K562 (cell line): Measurements from ENCODE around the gene POLR2H. TPM values are rescaled to one million over a fixed set of nuclear protein-coding genes. Genes with fewer than 3 reads are reported as not detected.
A peak's percentile ranks its signal among the peaks of the same experiment; 100 is the strongest.

ENCODE experiments used
- ATAC-seq: fragments of 200-7000 bp; cut with Tn5 transposase; 3 replicates; pipeline ENCODE4 v1.9.1; 2020; ENCODE audit warnings: moderate library complexity
- BruUV-seq: library from RNA; stranded (reverse); fragments of 400-500 nt; replicated peaks from 2 replicates; lab custom pipeline; 2021; lab: Mats Ljungman, UMichigan
- CTCF ChIA-PET: fragments of 300-600 bp; formaldehyde crosslinking; extraction: SDS; loops from one replicate; lab custom pipeline; 2021; ENCODE audit warnings: low intra/inter-chr PET ratio; lab: Yijun Ruan, JAX
- POLR2A ChIA-PET: fragments of 300-600, 350-650 bp; sonication (Branson Sonifier 250); formaldehyde crosslinking; extraction: SDS; loops from one replicate; lab custom pipeline; 2021; ENCODE audit warnings: antibody characterized with exemption, inconsistent platforms; lab: Yijun Ruan, JAX
- DNase-seq, 4 experiments: peaks; one replicate each; pipeline versions ENCODE4 v3.0.0 to v3.0.0-alpha.2; 2011 to 2018; ENCODE audit warnings: low spot score in 3 of 4, mixed read lengths in 3 of 4; ENCODE audit errors: extremely low read depth in 1 of 4
- FAIRE-seq: peaks from 2 replicates; lab custom pipeline; 2011; peaks lifted over from hg19 to GRCh38; lab: Jason Lieb, UNC
- H2AFZ ChIP-seq: 2 replicates; pipeline ENCODE4 v1.6.0; 2011; ENCODE audit warnings: low read depth, low read length, control low read depth, inconsistent platforms
- H3K27ac ChIP-seq: fragments of 200-600 bp; 3 replicates; pipeline ENCODE4 v1.8.0; 2011; ENCODE audit warnings: low read depth, mild to moderate bottlenecking, control low read depth, inconsistent platforms, low read length, moderate library complexity, mixed read lengths; ENCODE audit errors: extremely low read depth
- H3K27me3 ChIP-seq, 2 experiments: fragments of 300-600 bp in 1 of 2; 2 replicates in 1 of 2; 3 replicates in 1 of 2; pipeline versions ENCODE4 v1.6.0 to v1.8.0; 2011; ENCODE audit warnings: inconsistent platforms in 2 of 2, low read length in 2 of 2, mild to moderate bottlenecking in 1 of 2, mixed read lengths in 1 of 2, moderate library complexity in 1 of 2; ENCODE audit not compliant: control insufficient read depth in 2 of 2, insufficient read depth in 2 of 2
- H3K36me3 ChIP-seq: fragments of 300-600 bp; 3 replicates; pipeline ENCODE4 v1.8.0; 2011; ENCODE audit warnings: mild to moderate bottlenecking, low read length, inconsistent platforms; ENCODE audit not compliant: control insufficient read depth, insufficient read depth
- H3K4me1 ChIP-seq, 2 experiments: fragments of 200-600 bp in 1 of 2; replicated peaks in 1 of 2; 2 replicates in 1 of 2; 3 replicates in 1 of 2; pipeline versions ENCODE4 v1.5.1 to v1.8.0; 2011; ENCODE audit warnings: inconsistent platforms in 2 of 2, low read length in 2 of 2, mild to moderate bottlenecking in 1 of 2, mixed read lengths in 1 of 2, moderate library complexity in 1 of 2; ENCODE audit not compliant: control insufficient read depth in 2 of 2, insufficient read depth in 2 of 2
- H3K4me2 ChIP-seq: 2 replicates; pipeline ENCODE4 v1.6.1; 2011; ENCODE audit warnings: low read length, control low read depth, inconsistent platforms, mixed read lengths; ENCODE audit not compliant: insufficient read depth
- H3K4me3 ChIP-seq: fragments of 200-600 bp; sonication (generic), shearing (Covaris generic); 2 replicates; pipeline ENCODE4 v1.5.1; 2016; ENCODE audit warnings: control low read depth, inconsistent platforms
- H3K79me2 ChIP-seq: fragments of 200-600 bp; 3 replicates; pipeline ENCODE4 v1.8.0; 2011; ENCODE audit warnings: low read length, inconsistent platforms; ENCODE audit not compliant: control insufficient read depth, insufficient read depth
- H3K9ac ChIP-seq, 2 experiments: 2 replicates each; pipeline versions ENCODE4 v1.6.0 to v1.6.1; 2011; ENCODE audit warnings: low read depth in 2 of 2, low read length in 2 of 2, control low read depth in 1 of 2, inconsistent platforms in 1 of 2, mild to moderate bottlenecking in 1 of 2, mixed read lengths in 1 of 2; ENCODE audit not compliant: insufficient read depth in 1 of 2
- H3K9me1 ChIP-seq: one replicate; pipeline ENCODE4 v1.6.0; 2011; ENCODE audit warnings: inconsistent platforms, mild to moderate bottlenecking, low read length, moderate library complexity; ENCODE audit not compliant: control insufficient read depth, insufficient read depth
- H3K9me3 ChIP-seq: replicated peaks from 2 replicates; pipeline ENCODE4 v1.5.1; 2011; ENCODE audit warnings: low read depth, low read length, inconsistent platforms; ENCODE audit not compliant: control insufficient read depth, insufficient read depth
- H4K20me1 ChIP-seq: replicated peaks from 2 replicates; pipeline ENCODE4 v1.6.1; 2011; ENCODE audit warnings: low read length, inconsistent platforms, mixed read lengths; ENCODE audit not compliant: control insufficient read depth, insufficient read depth
- CXXC5 ChIP-seq: fragments of 250-450 bp; sonication (Bioruptor Pico); IDR thresholded peaks from 2 replicates; pipeline ENCODE4 v1.8.0; 2022; ENCODE audit warnings: inconsistent platforms, mild to moderate bottlenecking, moderate library complexity
- RBM15 ChIP-seq: fragments of 200-400 bp; formaldehyde crosslinking; IDR thresholded peaks from 2 replicates; pipeline ENCODE4 v1.6.1; 2018; ENCODE audit warnings: mild to moderate bottlenecking, low read length, moderate library complexity; ENCODE audit not compliant: insufficient read depth
- SP1 ChIP-seq: sonication (generic); formaldehyde crosslinking; IDR thresholded peaks from 2 replicates; pipeline ENCODE4 v1.8.1; 2022; ENCODE audit warnings: mild to moderate bottlenecking, missing genetic modification reagents
- WGBS: fragments of 100-300 bp; shearing (Covaris generic); methylation state at CpG from one replicate; pipeline ENCODE4 v1.1.6; 2016; ENCODE audit warnings: low coverage, mixed read lengths; ENCODE audit not compliant: insufficient coverage; ENCODE audit errors: missing lambda C conversion rate; 5-methylcytosine and 5-hydroxymethylcytosine counted together
- in situ Hi-C: fragments of 300-500 bp; cut with MboI; formaldehyde crosslinking; loops from 4 replicates; pipeline ENCODE4 v1.15.0; 2018; ENCODE audit warnings: inconsistent platforms, mixed read lengths
- intact Hi-C: fragments of 100-400 bp; cut with micrococcal nuclease; formaldehyde crosslinking; loops from 2 replicates; pipeline ENCODE4 v1.14.2; 2022
- polyA plus RNA-seq, 8 experiments: library from polyadenylated mRNA; depleted of rRNA in 4 of 8; stranded (reverse) in 5 of 8; unstranded in 3 of 8; fragments of >200 nt; fragmentation: Nextera tagmentation in 2 of 8; fragmentation: Illumina TruSeq in 1 of 8; extraction: Ambion mirVana in 2 of 8; extraction: Trizol in 1 of 8; gene quantifications; 2 replicates each; pipeline versions ENCODE4 v1.2.1 to v1.2.3, GENCODE V29; 2011 to 2014; ENCODE audit warnings: inconsistent platforms in 1 of 8, missing spikeins in 1 of 8
- total RNA-seq, 7 experiments: library from RNA; depleted of rRNA in 6 of 7; stranded (reverse); fragments of >200 nt in 6 of 7; fragmentation: Illumina TruSeq in 2 of 7; extraction: Trizol in 2 of 7; gene quantifications; 2 replicates each; pipeline versions ENCODE4 v1.2.1 to v1.2.3, GENCODE V29; 2011 to 2021; ENCODE audit warnings: low replicate concordance in 1 of 7
- TF ChIP-seq, protein P1 (sequence below): fragments of 450-650 bp; IDR thresholded peaks from 2 replicates; pipeline ENCODE4 v1.6.1; 2017; ENCODE audit warnings: antibody characterized with exemption, mild to moderate bottlenecking
- TF ChIP-seq, protein P2 (sequence below), 2 experiments: IDR thresholded peaks; 2 replicates each; pipeline ENCODE4 v1.6.1; 2012; ENCODE audit warnings: improper control_type of control experiment in 2 of 2, low read depth in 2 of 2, low read length in 2 of 2, borderline replicate concordance in 1 of 2
- TF ChIP-seq, protein P3 (sequence below): fragments of 250-450 bp; sonication (Bioruptor Pico); IDR thresholded peaks from 2 replicates; pipeline ENCODE4 v1.4.0; 2020; ENCODE audit warnings: mild to moderate bottlenecking, moderate library complexity, borderline replicate concordance
- TF ChIP-seq, protein P4 (sequence below): fragments of 450-650 bp; formaldehyde crosslinking; IDR thresholded peaks from 2 replicates; pipeline ENCODE4 v1.4.0; 2022; ENCODE audit warnings: mild to moderate bottlenecking, moderate library complexity
- TF ChIP-seq, protein P5 (sequence below), 2 experiments: fragments of 450-650 bp; IDR thresholded peaks; 2 replicates each; pipeline ENCODE4 v1.6.1; 2016

Gene POLR2H
- total and polyA plus RNA-seq, 9 of the 15 experiments (the other 6 are each of a cell fraction or from before 2014, with no cell fraction given), result 128 to 512 (median 220) TPM

DNA sequence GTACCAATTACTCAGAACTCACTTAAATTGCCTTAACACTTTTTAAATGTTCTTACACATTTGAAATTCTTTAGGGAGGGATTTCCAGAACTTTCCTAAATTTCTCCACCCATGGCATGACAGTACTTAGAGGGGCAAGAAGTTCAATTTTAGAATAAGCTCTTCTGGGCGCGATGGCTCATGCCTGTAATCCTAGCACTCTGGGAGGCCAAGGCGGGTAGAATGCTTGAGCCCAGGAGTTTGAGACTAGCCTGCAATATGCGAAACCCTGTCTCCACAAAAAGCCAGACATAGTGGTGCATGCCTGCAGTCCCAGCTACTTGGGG lies 13.5 kb upstream of the POLR2H start:
- Histone ChIP-seq H3K4me2 (peak overlapping the region; percentile 79; the same call in 1 of the 2 replicates), H3K9ac (peak overlapping the region; percentile 60 to 86), H3K27me3 (no peaks in the 10 kb centered on the region), H3K4me1 (peaks cover 59 to 74% of the 10 kb centered on the region in 2 experiments), H3K36me3 (peaks cover 57% of the 10 kb centered on the region; the same call in 2 of the 3 replicates), H3K9me3 (no peaks in the 10 kb centered on the region), H3K27ac (peak overlapping the region; percentile 88), H4K20me1 (no peaks in the 10 kb centered on the region), H2AFZ (peak overlapping the region; percentile 64), H3K79me2 (peaks cover 8% of the 10 kb centered on the region; the same call in 2 of the 3 replicates), H3K4me3 (no peak overlapping the region), H3K9me1 (peaks cover 6% of the 10 kb centered on the region)
- BruUV-seq, result no TSS peak
- WGBS, result 11% methylated on average over 4 of the region's 4 CpGs
- POLR2A ChIA-PET, result interaction anchor here (0.7 to 2.0 kb wide), 8 partner anchors 10 to 33 kb away, joined by 3 to 9 read pairs (median 6); partner anchors contain the start of gene FAM131A
- ATAC-seq, result peak; percentile 26
- in situ Hi-C loops (no loop called here), intact Hi-C loops (no loop called here)
- CTCF ChIA-PET, result no interaction called here
- peak in 1 of 4 experiments; percentile 48 for DNase-seq
- no peak for FAIRE-seq
- TF ChIP-seq SP1 (CRISPR knock-in tag) (0 out of 2 replicates have a peak, but pooled peaks have one; percentile 14), RBM15 (no peak), CXXC5 (0 out of 2 replicates have a peak, but pooled peaks have one; percentile 10)
- TF ChIP-seq, protein P1, sequence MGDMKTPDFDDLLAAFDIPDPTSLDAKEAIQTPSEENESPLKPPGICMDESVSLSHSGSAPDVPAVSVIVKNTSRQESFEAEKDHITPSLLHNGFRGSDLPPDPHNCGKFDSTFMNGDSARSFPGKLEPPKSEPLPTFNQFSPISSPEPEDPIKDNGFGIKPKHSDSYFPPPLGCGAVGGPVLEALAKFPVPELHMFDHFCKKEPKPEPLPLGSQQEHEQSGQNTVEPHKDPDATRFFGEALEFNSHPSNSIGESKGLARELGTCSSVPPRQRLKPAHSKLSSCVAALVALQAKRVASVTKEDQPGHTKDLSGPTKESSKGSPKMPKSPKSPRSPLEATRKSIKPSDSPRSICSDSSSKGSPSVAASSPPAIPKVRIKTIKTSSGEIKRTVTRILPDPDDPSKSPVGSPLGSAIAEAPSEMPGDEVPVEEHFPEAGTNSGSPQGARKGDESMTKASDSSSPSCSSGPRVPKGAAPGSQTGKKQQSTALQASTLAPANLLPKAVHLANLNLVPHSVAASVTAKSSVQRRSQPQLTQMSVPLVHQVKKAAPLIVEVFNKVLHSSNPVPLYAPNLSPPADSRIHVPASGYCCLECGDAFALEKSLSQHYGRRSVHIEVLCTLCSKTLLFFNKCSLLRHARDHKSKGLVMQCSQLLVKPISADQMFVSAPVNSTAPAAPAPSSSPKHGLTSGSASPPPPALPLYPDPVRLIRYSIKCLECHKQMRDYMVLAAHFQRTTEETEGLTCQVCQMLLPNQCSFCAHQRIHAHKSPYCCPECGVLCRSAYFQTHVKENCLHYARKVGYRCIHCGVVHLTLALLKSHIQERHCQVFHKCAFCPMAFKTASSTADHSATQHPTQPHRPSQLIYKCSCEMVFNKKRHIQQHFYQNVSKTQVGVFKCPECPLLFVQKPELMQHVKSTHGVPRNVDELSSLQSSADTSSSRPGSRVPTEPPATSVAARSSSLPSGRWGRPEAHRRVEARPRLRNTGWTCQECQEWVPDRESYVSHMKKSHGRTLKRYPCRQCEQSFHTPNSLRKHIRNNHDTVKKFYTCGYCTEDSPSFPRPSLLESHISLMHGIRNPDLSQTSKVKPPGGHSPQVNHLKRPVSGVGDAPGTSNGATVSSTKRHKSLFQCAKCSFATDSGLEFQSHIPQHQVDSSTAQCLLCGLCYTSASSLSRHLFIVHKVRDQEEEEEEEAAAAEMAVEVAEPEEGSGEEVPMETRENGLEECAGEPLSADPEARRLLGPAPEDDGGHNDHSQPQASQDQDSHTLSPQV, result peak; percentile 84; the same call in 1 of the 2 replicates
- TF ChIP-seq, protein P2, sequence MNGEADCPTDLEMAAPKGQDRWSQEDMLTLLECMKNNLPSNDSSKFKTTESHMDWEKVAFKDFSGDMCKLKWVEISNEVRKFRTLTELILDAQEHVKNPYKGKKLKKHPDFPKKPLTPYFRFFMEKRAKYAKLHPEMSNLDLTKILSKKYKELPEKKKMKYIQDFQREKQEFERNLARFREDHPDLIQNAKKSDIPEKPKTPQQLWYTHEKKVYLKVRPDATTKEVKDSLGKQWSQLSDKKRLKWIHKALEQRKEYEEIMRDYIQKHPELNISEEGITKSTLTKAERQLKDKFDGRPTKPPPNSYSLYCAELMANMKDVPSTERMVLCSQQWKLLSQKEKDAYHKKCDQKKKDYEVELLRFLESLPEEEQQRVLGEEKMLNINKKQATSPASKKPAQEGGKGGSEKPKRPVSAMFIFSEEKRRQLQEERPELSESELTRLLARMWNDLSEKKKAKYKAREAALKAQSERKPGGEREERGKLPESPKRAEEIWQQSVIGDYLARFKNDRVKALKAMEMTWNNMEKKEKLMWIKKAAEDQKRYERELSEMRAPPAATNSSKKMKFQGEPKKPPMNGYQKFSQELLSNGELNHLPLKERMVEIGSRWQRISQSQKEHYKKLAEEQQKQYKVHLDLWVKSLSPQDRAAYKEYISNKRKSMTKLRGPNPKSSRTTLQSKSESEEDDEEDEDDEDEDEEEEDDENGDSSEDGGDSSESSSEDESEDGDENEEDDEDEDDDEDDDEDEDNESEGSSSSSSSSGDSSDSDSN (IDR thresholded peaks at IDR 0.05; ENCODE audit: borderline replicate concordance in 1 of 2, low read depth in 2 of 2, low read length in 2 of 2), result 0 out of 4 replicates have a peak, but pooled peaks of 1 of the 2 experiments have one; percentile 55
- TF ChIP-seq, protein P3, sequence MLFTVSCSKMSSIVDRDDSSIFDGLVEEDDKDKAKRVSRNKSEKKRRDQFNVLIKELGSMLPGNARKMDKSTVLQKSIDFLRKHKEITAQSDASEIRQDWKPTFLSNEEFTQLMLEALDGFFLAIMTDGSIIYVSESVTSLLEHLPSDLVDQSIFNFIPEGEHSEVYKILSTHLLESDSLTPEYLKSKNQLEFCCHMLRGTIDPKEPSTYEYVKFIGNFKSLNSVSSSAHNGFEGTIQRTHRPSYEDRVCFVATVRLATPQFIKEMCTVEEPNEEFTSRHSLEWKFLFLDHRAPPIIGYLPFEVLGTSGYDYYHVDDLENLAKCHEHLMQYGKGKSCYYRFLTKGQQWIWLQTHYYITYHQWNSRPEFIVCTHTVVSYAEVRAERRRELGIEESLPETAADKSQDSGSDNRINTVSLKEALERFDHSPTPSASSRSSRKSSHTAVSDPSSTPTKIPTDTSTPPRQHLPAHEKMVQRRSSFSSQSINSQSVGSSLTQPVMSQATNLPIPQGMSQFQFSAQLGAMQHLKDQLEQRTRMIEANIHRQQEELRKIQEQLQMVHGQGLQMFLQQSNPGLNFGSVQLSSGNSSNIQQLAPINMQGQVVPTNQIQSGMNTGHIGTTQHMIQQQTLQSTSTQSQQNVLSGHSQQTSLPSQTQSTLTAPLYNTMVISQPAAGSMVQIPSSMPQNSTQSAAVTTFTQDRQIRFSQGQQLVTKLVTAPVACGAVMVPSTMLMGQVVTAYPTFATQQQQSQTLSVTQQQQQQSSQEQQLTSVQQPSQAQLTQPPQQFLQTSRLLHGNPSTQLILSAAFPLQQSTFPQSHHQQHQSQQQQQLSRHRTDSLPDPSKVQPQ (CRISPR knock-in tag), result no peak
- TF ChIP-seq, protein P4, sequence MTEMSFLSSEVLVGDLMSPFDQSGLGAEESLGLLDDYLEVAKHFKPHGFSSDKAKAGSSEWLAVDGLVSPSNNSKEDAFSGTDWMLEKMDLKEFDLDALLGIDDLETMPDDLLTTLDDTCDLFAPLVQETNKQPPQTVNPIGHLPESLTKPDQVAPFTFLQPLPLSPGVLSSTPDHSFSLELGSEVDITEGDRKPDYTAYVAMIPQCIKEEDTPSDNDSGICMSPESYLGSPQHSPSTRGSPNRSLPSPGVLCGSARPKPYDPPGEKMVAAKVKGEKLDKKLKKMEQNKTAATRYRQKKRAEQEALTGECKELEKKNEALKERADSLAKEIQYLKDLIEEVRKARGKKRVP, result no peak
- TF ChIP-seq, protein P5, sequence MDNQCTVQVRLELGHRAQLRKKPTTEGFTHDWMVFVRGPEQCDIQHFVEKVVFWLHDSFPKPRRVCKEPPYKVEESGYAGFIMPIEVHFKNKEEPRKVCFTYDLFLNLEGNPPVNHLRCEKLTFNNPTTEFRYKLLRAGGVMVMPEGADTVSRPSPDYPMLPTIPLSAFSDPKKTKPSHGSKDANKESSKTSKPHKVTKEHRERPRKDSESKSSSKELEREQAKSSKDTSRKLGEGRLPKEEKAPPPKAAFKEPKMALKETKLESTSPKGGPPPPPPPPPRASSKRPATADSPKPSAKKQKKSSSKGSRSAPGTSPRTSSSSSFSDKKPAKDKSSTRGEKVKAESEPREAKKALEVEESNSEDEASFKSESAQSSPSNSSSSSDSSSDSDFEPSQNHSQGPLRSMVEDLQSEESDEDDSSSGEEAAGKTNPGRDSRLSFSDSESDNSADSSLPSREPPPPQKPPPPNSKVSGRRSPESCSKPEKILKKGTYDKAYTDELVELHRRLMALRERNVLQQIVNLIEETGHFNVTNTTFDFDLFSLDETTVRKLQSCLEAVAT (IDR thresholded peaks at IDR 0.05), result peak in 1 of 2 experiments; percentile 82; a peak in 2 of 4 replicates
